Measurements from ENCODE around the gene BARX1. TPM values are rescaled to one million over a fixed set of nuclear protein-coding genes. Genes with fewer than 3 reads are reported as not detected.
A peak's percentile ranks its signal among the peaks of the same experiment; 100 is the strongest.

The BARX1 gene
- total and polyA plus RNA-seq, 7 experiments from 2014 or later, result 0.19 to 0.56 TPM; not detected in 5

GRCh38 chr9:93909242-93909616 is 45.9 kb downstream of the BARX1 start:
- DNase-seq (no peak), ATAC-seq (no peak)
- Mint-ChIP-seq H3K4me1 (peaks cover 3 to 18% (median 9%) of the 10 kb centered on the region in 7 donors), H3K36me3 (no peaks in the 10 kb centered on the region), H3K27me3 (peaks cover 0 to 21% (median 8%) of the 10 kb centered on the region in 5 donors), H3K27ac (peak overlapping the region in 1 of 9 donors; percentile 9), H3K4me3 (no peak overlapping the region), H3K9me3 (peaks cover 0 to 4% (median 0%) of the 10 kb centered on the region in 11 donors)
- intact Hi-C loops (cut with micrococcal nuclease), result no loop called here
- Histone ChIP-seq H3K9me3 (ENCODE audit: control insufficient read depth in 2 of 3, low read length in 3 of 3) (no peaks in the 10 kb centered on the region), H3K4me3 (ENCODE audit: low read length) (no peak overlapping the region), H3K4me1 (ENCODE audit: control insufficient read depth in 2 of 2, insufficient read depth in 2 of 2, low read length in 2 of 2) (no peaks in the 10 kb centered on the region), H3K27ac (ENCODE audit: low read depth, low read length) (no peak overlapping the region), H3K27me3 (ENCODE audit: control insufficient read depth in 2 of 2, insufficient read depth in 2 of 2, low read length in 2 of 2) (no peaks in the 10 kb centered on the region), H3K36me3 (ENCODE audit: control insufficient read depth in 2 of 3, insufficient read depth in 3 of 3, low read length in 3 of 3) (no peaks in the 10 kb centered on the region)
- CTCF ChIA-PET, result interaction anchor here (0.9 kb wide), 1 partner anchor 8 kb away, joined by 3 read pairs; no protein-coding TSS in a partner anchor
- POLR2A ChIA-PET, result no interaction called here

GRCh38 chr9:93908591-93909241 is 46.4 kb downstream of the BARX1 start:
- ChIA-PET POLR2A (no interaction called here), CTCF (interaction anchor here (0.9 kb wide), 1 partner anchor 8 kb away, joined by 3 read pairs; no protein-coding TSS in a partner anchor)
- peak overlapping the region in 1 of 9 donors; percentile 9 for H3K27ac Mint-ChIP-seq

GRCh38 chr9:93907551-93908199 is 47.5 kb downstream of the BARX1 start:
- Mint-ChIP-seq H3K9me3 (peaks cover 0 to 4% (median 0%) of the 10 kb centered on the region in 11 donors), H3K27me3 (peaks cover 0 to 21% (median 8%) of the 10 kb centered on the region in 5 donors), H3K4me3 (no peak overlapping the region), H3K36me3 (no peaks in the 10 kb centered on the region), H3K4me1 (peaks cover 3 to 18% (median 9%) of the 10 kb centered on the region in 7 donors), H3K27ac (no peak overlapping the region)
- no peaks in the 10 kb centered on the region for H3K27me3 ChIP-seq (ENCODE audit: control insufficient read depth in 2 of 2, insufficient read depth in 2 of 2, low read length in 2 of 2)
- intact Hi-C loops (cut with micrococcal nuclease), result no loop called here
- ChIA-PET CTCF (no interaction called here), POLR2A (no interaction called here)
- H3K9me3 ChIP-seq (ENCODE audit: control insufficient read depth in 2 of 3, low read length in 3 of 3), result no peaks in the 10 kb centered on the region
- H3K36me3 ChIP-seq (ENCODE audit: control insufficient read depth in 2 of 3, insufficient read depth in 3 of 3, low read length in 3 of 3), result no peaks in the 10 kb centered on the region
- no peak overlapping the region for H3K27ac ChIP-seq (ENCODE audit: low read depth, low read length)
- no peak overlapping the region for H3K4me3 ChIP-seq (ENCODE audit: low read length)
- H3K4me1 ChIP-seq (ENCODE audit: control insufficient read depth in 2 of 2, insufficient read depth in 2 of 2, low read length in 2 of 2), result no peaks in the 10 kb centered on the region
- no peak for ATAC-seq
- DNase-seq, result no peak

More at GRCh38 chr9:93908591-93909241, 46.4 kb downstream of the BARX1 start:
- no peak overlapping the region for H3K4me3 ChIP-seq (ENCODE audit: low read length)
- Mint-ChIP-seq H3K9me3 (peaks cover 0 to 4% (median 0%) of the 10 kb centered on the region in 11 donors), H3K4me1 (peaks cover 3 to 18% (median 9%) of the 10 kb centered on the region in 7 donors), H3K36me3 (no peaks in the 10 kb centered on the region), H3K4me3 (no peak overlapping the region), H3K27me3 (peaks cover 0 to 21% (median 8%) of the 10 kb centered on the region in 5 donors)
- no peaks in the 10 kb centered on the region for H3K4me1 ChIP-seq (ENCODE audit: control insufficient read depth in 2 of 2, insufficient read depth in 2 of 2, low read length in 2 of 2)
- H3K27me3 ChIP-seq (ENCODE audit: control insufficient read depth in 2 of 2, insufficient read depth in 2 of 2, low read length in 2 of 2), result no peaks in the 10 kb centered on the region
- no peaks in the 10 kb centered on the region for H3K36me3 ChIP-seq (ENCODE audit: control insufficient read depth in 2 of 3, insufficient read depth in 3 of 3, low read length in 3 of 3)
- DNase-seq (peak in 2 of 9 donors; percentile 16 to 18), ATAC-seq (no peak)
- no peak overlapping the region for H3K27ac ChIP-seq (ENCODE audit: low read depth, low read length)
- no peaks in the 10 kb centered on the region for H3K9me3 ChIP-seq (ENCODE audit: control insufficient read depth in 2 of 3, low read length in 3 of 3)
- intact Hi-C loops (cut with micrococcal nuclease), result no loop called here

- Mint-ChIP-seq H3K27ac (peak overlapping the region in 1 of 9 donors; percentile 24), H3K9me3 (peaks cover 0 to 4% (median 0%) of the 10 kb centered on the region in 11 donors), H3K27me3 (peaks cover 0 to 21% (median 8%) of the 10 kb centered on the region in 5 donors), H3K4me1 (peaks cover 3 to 18% (median 9%) of the 10 kb centered on the region in 7 donors), H3K36me3 (no peaks in the 10 kb centered on the region), H3K4me3 (no peak overlapping the region)
- Histone ChIP-seq H3K9me3 (ENCODE audit: control insufficient read depth in 2 of 3, low read length in 3 of 3) (no peaks in the 10 kb centered on the region), H3K27me3 (ENCODE audit: control insufficient read depth in 2 of 2, insufficient read depth in 2 of 2, low read length in 2 of 2) (no peaks in the 10 kb centered on the region), H3K4me1 (ENCODE audit: control insufficient read depth in 2 of 2, insufficient read depth in 2 of 2, low read length in 2 of 2) (no peaks in the 10 kb centered on the region), H3K36me3 (ENCODE audit: control insufficient read depth in 2 of 3, insufficient read depth in 3 of 3, low read length in 3 of 3) (no peaks in the 10 kb centered on the region), H3K4me3 (ENCODE audit: low read length) (no peak overlapping the region), H3K27ac (ENCODE audit: low read depth, low read length) (no peak overlapping the region)
- CTCF ChIA-PET, result no interaction called here
- no peak for DNase-seq
- POLR2A ChIA-PET, result no interaction called here
- intact Hi-C loops (cut with micrococcal nuclease), result no loop called here
- ATAC-seq, result no peak
Measured at GRCh38 chr9:93906195-93906880, 48.8 kb downstream of the BARX1 start.

- Histone ChIP-seq H3K9me3 (ENCODE audit: control insufficient read depth in 2 of 3, low read length in 3 of 3) (no peaks in the 10 kb centered on the region), H3K4me1 (ENCODE audit: control insufficient read depth in 2 of 2, insufficient read depth in 2 of 2, low read length in 2 of 2) (no peaks in the 10 kb centered on the region), H3K4me3 (ENCODE audit: low read length) (no peak overlapping the region), H3K36me3 (ENCODE audit: control insufficient read depth in 2 of 3, insufficient read depth in 3 of 3, low read length in 3 of 3) (no peaks in the 10 kb centered on the region), H3K27ac (ENCODE audit: low read depth, low read length) (no peak overlapping the region), H3K27me3 (ENCODE audit: control insufficient read depth in 2 of 2, insufficient read depth in 2 of 2, low read length in 2 of 2) (no peaks in the 10 kb centered on the region)
- no peak for ATAC-seq
- H3K4me1 Mint-ChIP-seq, result peaks cover 3 to 18% (median 10%) of the 10 kb centered on the region in 7 donors
- intact Hi-C loops (cut with micrococcal nuclease), result no loop called here
- peaks cover 0 to 3% (median 0%) of the 10 kb centered on the region in 5 donors for H3K36me3 Mint-ChIP-seq
- no peak overlapping the region for H3K4me3 Mint-ChIP-seq
- H3K27me3 Mint-ChIP-seq, result peaks cover 0 to 21% (median 8%) of the 10 kb centered on the region in 5 donors
- ChIA-PET CTCF (no interaction called here), POLR2A (no interaction called here)
- no peak for DNase-seq
- H3K9me3 Mint-ChIP-seq, result peaks cover 0 to 4% (median 0%) of the 10 kb centered on the region in 11 donors
- H3K27ac Mint-ChIP-seq, result peak overlapping the region in 2 of 9 donors; percentile 24 to 46
Measured at GRCh38 chr9:93905473-93906133, 49.6 kb downstream of the BARX1 start.

- H3K9me3 Mint-ChIP-seq, result peaks cover 0 to 7% (median 0%) of the 10 kb centered on the region in 11 donors
- no peaks in the 10 kb centered on the region for H3K27me3 ChIP-seq (ENCODE audit: control insufficient read depth in 2 of 2, insufficient read depth in 2 of 2, low read length in 2 of 2)
- intact Hi-C loops (cut with micrococcal nuclease), result no loop called here
- peaks cover 0 to 19% (median 3%) of the 10 kb centered on the region in 5 donors for H3K27me3 Mint-ChIP-seq
- no peak overlapping the region for H3K27ac ChIP-seq (ENCODE audit: low read depth, low read length)
- no peak overlapping the region for H3K4me3 ChIP-seq (ENCODE audit: low read length)
- peaks cover 0 to 9% (median 0%) of the 10 kb centered on the region in 5 donors for H3K36me3 Mint-ChIP-seq
- no peaks in the 10 kb centered on the region for H3K9me3 ChIP-seq (ENCODE audit: control insufficient read depth in 2 of 3, low read length in 3 of 3)
- no peaks in the 10 kb centered on the region for H3K4me1 ChIP-seq (ENCODE audit: control insufficient read depth in 2 of 2, insufficient read depth in 2 of 2, low read length in 2 of 2)
- peaks cover 3 to 20% (median 11%) of the 10 kb centered on the region in 7 donors for H3K4me1 Mint-ChIP-seq
- POLR2A ChIA-PET, result no interaction called here
- CTCF ChIA-PET, result no interaction called here
- peak overlapping the region in 2 of 9 donors; percentile 15 to 55 for H3K27ac Mint-ChIP-seq
- ATAC-seq (no peak), DNase-seq (no peak)
- H3K4me3 Mint-ChIP-seq, result no peak overlapping the region
- H3K36me3 ChIP-seq (ENCODE audit: control insufficient read depth in 2 of 3, insufficient read depth in 3 of 3, low read length in 3 of 3), result no peaks in the 10 kb centered on the region
Measured at GRCh38 chr9:93904649-93905472, 50.3 kb downstream of the BARX1 start.

Data from naive thymus-derived CD4-positive, alpha-beta T cell (primary cell).